LNCAP (cell line): ENCODE measurements around the gene TNFRSF17.

ENCODE experiments used
- CTCF ChIP-seq: fragments of 450-650 bp; IDR thresholded peaks from 2 replicates; pipeline ENCODE4 v1.5.1; 2017; ENCODE audit warnings: mild to moderate bottlenecking

TNFRSF17 gene

GRCh38 chr16:11992586-11993524 lies 27.8 kb downstream of the TNFRSF17 start:
- no peak for TF ChIP-seq CTCF

- TF ChIP-seq CTCF, result no peak
Observed at GRCh38 chr16:11994143-11995119, 29.4 kb downstream of the TNFRSF17 start.

GRCh38 chr16:11996433-11997330 lies 31.7 kb downstream of the TNFRSF17 start:
- TF ChIP-seq CTCF, result no peak

DNA sequence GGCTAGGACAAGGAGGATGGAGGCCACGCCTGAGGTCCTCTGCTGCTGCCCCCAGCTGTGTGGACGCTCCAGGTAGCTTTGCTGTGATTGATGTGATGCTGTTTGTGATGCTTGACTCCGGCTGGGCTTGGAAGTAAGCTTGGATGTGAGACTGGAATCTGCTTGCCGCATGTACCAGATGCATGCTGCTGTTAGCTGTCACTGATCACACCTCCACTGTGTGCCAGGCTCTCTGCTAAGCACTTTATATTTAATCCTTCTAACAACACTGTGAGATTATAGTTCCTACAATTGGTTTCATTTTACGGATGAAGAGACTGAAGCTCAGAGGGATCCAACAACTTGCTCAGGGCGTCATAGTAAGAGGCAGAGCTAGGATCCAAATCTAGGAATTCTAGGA lies 35.0 kb downstream of the TNFRSF17 start:
- TF ChIP-seq CTCF, result no peak

- TF ChIP-seq CTCF, result no peak
Observed at GRCh38 chr16:12002447-12003006, 37.5 kb downstream of the TNFRSF17 start.

GRCh38 chr16:12006637-12007036 lies 41.6 kb downstream of the TNFRSF17 start:
- no peak for TF ChIP-seq CTCF
